OCI-LY3 (cell line): ENCODE measurements around the gene MAX.

Experiments
- CTCF ChIP-seq: fragments of 200-600, 300-600 bp; sonication (generic); IDR thresholded peaks from 2 replicates; pipeline ENCODE4 v1.5.1; 2014; ENCODE audit warnings: antibody characterized with exemption, low read length, low read depth
- EZH2phosphoT487 ChIP-seq: fragments of 200-600 bp; shearing (Covaris generic); IDR thresholded peaks from 2 replicates; pipeline ENCODE4 v1.6.1; 2018; ENCODE audit warnings: antibody characterized with exemption, mixed run types, low read depth

- TF ChIP-seq CTCF (no peak), EZH2phosphoT487 (no peak)
Measured at GRCh38 chr14:65107200-65107599, 4.9 kb upstream of the MAX start.
